ENCODE results near the gene PHC2.

PHC2 gene

GRCh38 chr1:33358114-33358794, 72.6 kb downstream of the PHC2 start:
- Histone ChIP-seq H3K9ac (ENCODE audit: low read length) (no peak overlapping the region), H3K27me3 (ENCODE audit: low read length) (no peaks in the 10 kb centered on the region), H3K79me2 (ENCODE audit: insufficient read depth, low read length) (no peaks in the 10 kb centered on the region), H3F3A (ENCODE audit: insufficient read depth) (no peaks in the 10 kb centered on the region), H3K36me3 (ENCODE audit: low read length) (no peaks in the 10 kb centered on the region), H3K27ac (ENCODE audit: low read depth, low read length) (no peak overlapping the region), H3K9me3 (ENCODE audit: insufficient read depth, low read length) (no peaks in the 10 kb centered on the region), H4K20me1 (ENCODE audit: low read depth, low read length) (no peaks in the 10 kb centered on the region), H3K4me3 (ENCODE audit: insufficient read depth, low read length, poor library complexity, severe bottlenecking) (no peak overlapping the region), H3K4me2 (ENCODE audit: low read depth, low read length, poor library complexity, severe bottlenecking) (no peak overlapping the region), H3K9me2 (replicated peaks; ENCODE audit: insufficient read depth, low read length) (no peaks in the 10 kb centered on the region), H2AFZ (ENCODE audit: low read depth, low read length, severe bottlenecking) (no peak overlapping the region)
- TF ChIP-seq EZH2phosphoT487 (conservative IDR thresholded peaks at IDR 0.05; ENCODE audit: low read length) (no peak), CTCF (IDR thresholded peaks at IDR 0.05; ENCODE audit: insufficient read depth, low read length, poor library complexity, severe bottlenecking) (no peak)

GRCh38 chr1:33357099-33357498, 73.8 kb downstream of the PHC2 start:
- no peak for TF ChIP-seq EZH2phosphoT487 (conservative IDR thresholded peaks at IDR 0.05; ENCODE audit: low read length)
- TF ChIP-seq CTCF (IDR thresholded peaks at IDR 0.05; ENCODE audit: insufficient read depth, low read length, poor library complexity, severe bottlenecking): no peak
- H3K4me3 ChIP-seq (ENCODE audit: insufficient read depth, low read length, poor library complexity, severe bottlenecking): no peak overlapping the region
- H3K9me2 ChIP-seq (replicated peaks; ENCODE audit: insufficient read depth, low read length): no peaks in the 10 kb centered on the region
- no peaks in the 10 kb centered on the region for H3K36me3 ChIP-seq (ENCODE audit: low read length)
- no peak overlapping the region for H2AFZ ChIP-seq (ENCODE audit: low read depth, low read length, severe bottlenecking)
- no peaks in the 10 kb centered on the region for H3F3A ChIP-seq (ENCODE audit: insufficient read depth)
- H3K9ac ChIP-seq (ENCODE audit: low read length): no peak overlapping the region
- H3K9me3 ChIP-seq (ENCODE audit: insufficient read depth, low read length): no peaks in the 10 kb centered on the region
- no peaks in the 10 kb centered on the region for H3K79me2 ChIP-seq (ENCODE audit: insufficient read depth, low read length)
- no peak overlapping the region for H3K27ac ChIP-seq (ENCODE audit: low read depth, low read length)
- no peaks in the 10 kb centered on the region for H3K27me3 ChIP-seq (ENCODE audit: low read length)
- no peak overlapping the region for H3K4me2 ChIP-seq (ENCODE audit: low read depth, low read length, poor library complexity, severe bottlenecking)
- no peaks in the 10 kb centered on the region for H4K20me1 ChIP-seq (ENCODE audit: low read depth, low read length)

- Histone ChIP-seq H3F3A (ENCODE audit: insufficient read depth) (no peaks in the 10 kb centered on the region; the same call in 1 of the 2 replicates), H3K27me3 (ENCODE audit: low read length) (no peaks in the 10 kb centered on the region), H3K27ac (ENCODE audit: low read depth, low read length) (no peak overlapping the region), H3K4me2 (ENCODE audit: low read depth, low read length, poor library complexity, severe bottlenecking) (no peak overlapping the region), H3K36me3 (ENCODE audit: low read length) (no peaks in the 10 kb centered on the region), H3K9me3 (ENCODE audit: insufficient read depth, low read length) (no peaks in the 10 kb centered on the region), H3K4me3 (ENCODE audit: insufficient read depth, low read length, poor library complexity, severe bottlenecking) (no peak overlapping the region), H3K9me2 (replicated peaks; ENCODE audit: insufficient read depth, low read length) (no peaks in the 10 kb centered on the region), H3K9ac (ENCODE audit: low read length) (no peak overlapping the region), H3K79me2 (ENCODE audit: insufficient read depth, low read length) (no peaks in the 10 kb centered on the region), H2AFZ (ENCODE audit: low read depth, low read length, severe bottlenecking) (no peak overlapping the region), H4K20me1 (ENCODE audit: low read depth, low read length) (no peaks in the 10 kb centered on the region)
- TF ChIP-seq CTCF (IDR thresholded peaks at IDR 0.05; ENCODE audit: insufficient read depth, low read length, poor library complexity, severe bottlenecking) (no peak), EZH2phosphoT487 (conservative IDR thresholded peaks at IDR 0.05; ENCODE audit: low read length) (no peak)
Observed at GRCh38 chr1:33354707-33355316, 76.1 kb downstream of the PHC2 start.
